CD4-positive, alpha-beta T cell treated with Interleukin-1 beta for 1 hour (primary cell): ENCODE measurements around the gene SFT2D1.
"Not testable (repeated sequence)": the region's sequence is repeated elsewhere in the genome, so short reads cannot be mapped to it uniquely, and the experiment has no call there.

Experiments
- DNase-seq, 2 donors: peaks; one replicate each; pipeline ENCODE4 v3.0.0-alpha.2; 2020 to 2022

The SFT2D1 gene

GRCh38 chr6:166342349-166343149 is at the start of gene SFT2D1:
TSS of gene SFT2D1 (minus strand) at chr6:166342545. CDS start at chr6:166342481, 64 bp downstream.
- peak; percentile 82 to 90 for DNase-seq

GRCh38 chr6:166389119-166389518 is 46.8 kb upstream of the SFT2D1 start:
- no peak for DNase-seq

DNA sequence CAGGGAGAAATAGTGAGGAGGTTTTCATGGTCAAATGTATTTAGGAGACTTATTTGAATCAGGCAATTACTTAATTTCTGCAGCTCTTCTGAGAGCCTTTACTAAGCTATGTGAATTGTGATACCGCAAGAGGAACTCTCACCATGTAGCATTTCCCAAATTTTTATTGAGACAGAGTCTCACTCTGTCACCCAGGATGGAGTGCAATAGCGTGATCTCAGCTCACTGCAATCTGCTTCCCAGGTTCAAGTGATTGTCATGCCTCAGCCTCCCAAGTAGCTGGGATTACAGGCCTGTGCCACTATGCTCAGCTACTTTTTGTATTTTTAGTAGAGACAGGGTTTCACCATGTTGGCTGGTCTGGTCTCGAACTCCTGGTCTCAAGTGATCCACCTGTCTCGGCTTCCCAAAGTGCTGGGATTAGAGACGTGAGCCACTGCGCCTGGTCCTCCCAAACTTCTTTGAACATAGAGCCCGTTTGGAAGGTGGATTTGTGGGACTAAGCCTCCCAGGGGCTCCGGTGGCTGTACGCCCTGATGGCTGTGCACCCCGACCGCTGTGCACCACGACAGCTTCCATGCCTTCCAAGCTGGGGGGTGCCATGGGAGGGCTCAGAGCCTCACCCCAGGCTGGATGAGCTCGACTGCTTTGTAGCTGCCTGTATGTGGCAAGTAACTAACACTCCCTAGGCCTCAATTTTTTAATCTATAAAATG is 46.1 kb upstream of the SFT2D1 start:
- no peak for DNase-seq

DNA sequence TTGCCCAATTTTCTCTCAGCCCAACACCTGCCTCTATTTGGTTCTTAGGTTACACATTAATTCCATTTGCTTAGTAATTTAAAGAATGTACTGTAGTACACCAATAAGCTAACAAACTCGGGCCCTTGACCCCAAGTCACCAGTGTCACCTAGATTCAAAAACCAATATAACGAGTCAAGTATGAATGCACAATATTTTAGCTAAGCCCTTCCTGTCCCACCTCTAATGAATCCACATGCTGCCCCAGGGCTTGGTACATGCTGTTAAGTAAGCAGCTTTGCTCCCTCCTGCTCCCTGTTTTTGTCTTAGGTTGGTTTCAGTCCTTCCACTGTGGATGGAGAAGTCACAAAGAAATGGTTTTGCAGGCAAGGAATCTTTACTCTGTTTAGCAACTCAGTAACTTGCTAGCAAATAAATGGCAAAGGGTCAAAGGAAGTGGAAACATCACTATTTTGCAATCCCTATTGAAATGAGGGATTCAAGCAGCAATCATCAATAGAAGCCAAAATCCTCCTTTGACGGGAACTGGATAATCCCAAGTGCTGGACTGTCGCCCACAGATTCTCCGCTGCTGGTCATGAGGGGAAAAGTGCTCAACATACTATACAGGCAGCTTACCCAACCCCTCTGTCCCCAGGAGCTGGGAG is 45.4 kb upstream of the SFT2D1 start:
- DNase-seq = no peak

DNA sequence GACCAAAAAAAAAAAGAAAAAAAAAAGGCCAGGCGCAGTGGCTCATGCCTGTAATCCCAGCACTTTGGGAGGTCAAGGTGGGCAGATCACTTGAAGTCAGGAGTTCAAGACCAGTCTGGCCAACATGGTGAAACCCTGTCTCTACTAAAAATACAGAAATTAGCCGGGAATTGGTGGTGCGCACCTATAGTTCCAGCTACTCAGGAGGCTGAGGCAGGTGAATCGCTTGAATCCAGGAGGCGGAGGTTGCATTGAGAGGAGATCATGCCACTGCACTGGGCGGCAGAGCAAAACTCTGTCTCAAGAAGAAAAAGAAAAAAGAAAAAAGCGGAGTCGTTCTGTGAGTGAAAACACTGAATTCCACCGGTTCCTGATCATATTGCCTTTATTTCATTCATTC is 44.8 kb upstream of the SFT2D1 start:
- DNase-seq = not testable (repeated sequence)

DNA sequence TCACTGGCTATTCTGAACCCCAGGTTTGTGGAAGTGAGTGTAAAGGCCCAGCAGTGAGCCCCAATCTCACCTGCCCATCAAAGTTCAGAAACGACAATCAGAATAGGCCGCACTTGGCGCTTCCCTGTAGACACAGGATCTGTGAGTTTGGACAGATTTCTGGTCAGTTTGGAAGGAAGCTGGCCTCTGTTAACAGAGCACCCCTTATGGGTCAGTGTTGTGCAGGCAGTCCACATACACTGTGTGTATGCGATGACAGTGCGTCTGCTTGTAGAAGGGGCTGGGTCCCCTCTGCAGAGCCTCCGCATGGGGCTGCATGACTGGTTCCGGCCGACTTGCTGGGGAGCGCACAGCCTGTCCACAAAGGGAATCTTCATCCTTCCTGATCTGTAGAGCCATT is 43.8 kb upstream of the SFT2D1 start:
- no peak for DNase-seq

GRCh38 chr6:166383802-166384363 is 41.5 kb upstream of the SFT2D1 start:
- DNase-seq = peak; percentile 12 to 32

- peak; percentile 94 to 95 for DNase-seq
These were observed 40.8 kb upstream of the SFT2D1 start, which contains the start of gene MPC1 for GRCh38 chr6:166382933-166383801. TSS of gene MPC1 (minus strand) at chr6:166382940. CDS start at chr6:166382876, 64 bp downstream.

- peak in 1 of 2 donors; percentile 13 for DNase-seq
These were observed 40.2 kb upstream of the SFT2D1 start for GRCh38 chr6:166382500-166382932.

DNA sequence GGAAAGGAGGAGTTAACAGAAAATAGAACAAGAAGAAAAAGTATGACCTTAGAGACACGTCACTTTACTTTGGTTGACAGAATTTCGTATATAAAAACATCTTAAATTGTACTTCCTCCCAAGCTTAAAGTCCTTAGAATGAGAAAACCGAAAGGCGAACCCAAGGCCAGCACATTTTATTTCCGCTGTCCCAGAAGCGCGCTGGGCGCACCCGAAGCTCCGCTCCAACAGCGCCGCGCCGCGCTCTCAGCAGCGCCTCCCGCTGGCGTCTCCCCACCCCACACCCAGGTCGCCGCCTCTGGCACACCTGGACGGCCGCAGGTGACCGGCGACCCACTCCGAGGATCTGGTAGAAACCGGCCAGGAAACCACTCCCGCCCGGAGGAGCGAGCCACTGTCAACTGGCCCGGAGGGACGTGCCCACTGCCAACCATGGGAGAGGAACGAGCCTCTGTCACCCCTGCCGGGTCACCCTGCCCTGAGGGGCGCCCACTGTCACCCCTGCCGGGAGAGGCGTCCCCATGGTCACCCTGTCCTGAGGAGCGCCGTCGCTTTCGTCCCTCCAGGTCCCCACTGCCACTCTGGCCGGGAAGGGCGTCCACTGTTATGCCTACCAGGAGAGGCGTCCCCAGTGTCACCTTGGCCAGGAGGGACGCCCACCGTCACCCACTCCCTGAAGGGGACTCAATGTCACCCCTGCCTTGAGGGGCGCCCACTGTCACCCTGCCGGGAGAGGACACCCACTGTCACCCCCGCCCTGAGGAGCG is 39.6 kb upstream of the SFT2D1 start:
- peak; percentile 71 to 73 for DNase-seq

GRCh38 chr6:166381381-166381732 is 39.0 kb upstream of the SFT2D1 start:
- DNase-seq = no peak

DNA sequence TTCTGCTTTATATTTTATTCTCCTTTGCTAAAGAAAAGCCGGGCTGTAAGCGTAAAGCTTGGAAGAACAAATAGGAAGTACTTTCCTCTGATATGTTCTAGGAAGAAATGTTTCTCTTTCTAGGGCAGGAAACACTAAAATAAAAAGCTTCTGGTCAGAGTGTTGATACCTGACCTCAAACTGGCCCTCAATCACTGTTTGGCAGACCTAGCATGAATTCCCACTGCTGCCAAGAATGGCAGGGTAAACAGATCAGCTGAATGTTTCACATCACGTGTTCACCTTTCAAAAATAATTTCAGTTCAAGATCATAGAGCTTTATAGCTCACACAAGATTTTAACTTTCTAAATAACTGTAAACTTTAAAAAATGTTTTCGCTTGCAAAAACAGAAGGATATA is 37.5 kb upstream of the SFT2D1 start:
- no peak for DNase-seq

- no peak for DNase-seq
These were observed 36.8 kb upstream of the SFT2D1 start for GRCh38 chr6:166379103-166379586.

DNA sequence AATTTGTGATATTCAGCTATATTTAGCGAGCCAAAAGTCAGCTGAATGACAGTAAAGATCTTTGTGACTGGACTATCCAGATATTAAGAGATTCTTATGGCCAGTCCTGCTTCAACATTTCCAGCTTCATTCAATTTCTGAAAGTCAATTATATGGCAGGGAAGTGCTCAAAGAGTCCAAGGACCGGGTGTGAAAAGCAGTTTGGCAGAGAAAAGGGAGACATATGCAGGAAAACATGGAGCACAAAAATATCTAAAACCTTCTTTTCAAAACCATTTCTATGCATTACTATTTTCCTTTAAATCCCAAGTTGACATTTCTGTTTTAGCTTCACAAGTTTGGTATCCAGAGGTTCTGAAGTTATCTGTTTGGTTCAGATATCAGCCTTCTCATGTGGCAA is 35.4 kb upstream of the SFT2D1 start:
- no peak for DNase-seq

GRCh38 chr6:166375013-166375412 is 32.7 kb upstream of the SFT2D1 start:
- DNase-seq = no peak

GRCh38 chr6:166370489-166370888 is 28.1 kb upstream of the SFT2D1 start:
- DNase-seq = no peak

DNA sequence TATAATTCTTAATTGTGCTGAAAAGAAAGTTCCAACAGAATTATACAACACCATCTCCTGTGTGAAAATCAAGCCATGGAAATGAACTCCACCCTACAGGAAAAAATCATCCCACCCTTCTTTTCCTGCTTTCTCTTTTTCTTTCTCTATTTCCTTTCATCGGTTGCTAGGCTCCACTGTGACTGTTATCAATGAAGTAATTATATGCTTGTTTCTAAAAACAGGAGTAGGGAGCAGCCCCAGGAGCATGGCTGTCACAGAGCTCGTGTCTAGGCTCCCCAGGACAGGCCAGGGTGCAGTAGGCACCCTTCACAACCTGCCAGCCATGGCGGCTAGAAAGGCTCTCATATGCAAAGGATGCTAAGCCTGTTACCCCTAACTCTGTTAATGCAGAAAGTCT is 27.4 kb upstream of the SFT2D1 start:
- DNase-seq = no peak

GRCh38 chr6:166366921-166367320 is 24.6 kb upstream of the SFT2D1 start:
- no peak for DNase-seq

- DNase-seq = no peak
These were observed 23.5 kb upstream of the SFT2D1 start for GRCh38 chr6:166365806-166366205.

- no peak for DNase-seq
These were observed 22.9 kb upstream of the SFT2D1 start for GRCh38 chr6:166365221-166365620.

GRCh38 chr6:166364456-166364855 is 22.1 kb upstream of the SFT2D1 start:
- no peak for DNase-seq
